Amniotic stem cell (primary cell): Measurements from ENCODE around the gene GJC2.
"Not testable (repeated sequence)": the region's sequence is repeated elsewhere in the genome, so short reads cannot be mapped to it uniquely, and the experiment has no call there.

Source experiments
- DNase-seq: peaks from one replicate; lab custom pipeline; 2025; lab: John Stamatoyannopoulos, UW

The GJC2 gene

GRCh38 chr1:228173528-228174481 is 24.1 kb downstream of the GJC2 start:
- DNase-seq, result not testable (repeated sequence)

GRCh38 chr1:228174482-228175315 is 25.0 kb downstream of the GJC2 start:
- no peak for DNase-seq

- DNase-seq, result no peak
These were observed 25.7 kb downstream of the GJC2 start for GRCh38 chr1:228175316-228176023.

GRCh38 chr1:228176024-228176395 is 26.3 kb downstream of the GJC2 start:
- DNase-seq, result no peak

- no peak for DNase-seq
These were observed 26.9 kb downstream of the GJC2 start for GRCh38 chr1:228176461-228177182.

GRCh38 chr1:228177183-228177475 is 27.4 kb downstream of the GJC2 start:
- no peak for DNase-seq

DNA sequence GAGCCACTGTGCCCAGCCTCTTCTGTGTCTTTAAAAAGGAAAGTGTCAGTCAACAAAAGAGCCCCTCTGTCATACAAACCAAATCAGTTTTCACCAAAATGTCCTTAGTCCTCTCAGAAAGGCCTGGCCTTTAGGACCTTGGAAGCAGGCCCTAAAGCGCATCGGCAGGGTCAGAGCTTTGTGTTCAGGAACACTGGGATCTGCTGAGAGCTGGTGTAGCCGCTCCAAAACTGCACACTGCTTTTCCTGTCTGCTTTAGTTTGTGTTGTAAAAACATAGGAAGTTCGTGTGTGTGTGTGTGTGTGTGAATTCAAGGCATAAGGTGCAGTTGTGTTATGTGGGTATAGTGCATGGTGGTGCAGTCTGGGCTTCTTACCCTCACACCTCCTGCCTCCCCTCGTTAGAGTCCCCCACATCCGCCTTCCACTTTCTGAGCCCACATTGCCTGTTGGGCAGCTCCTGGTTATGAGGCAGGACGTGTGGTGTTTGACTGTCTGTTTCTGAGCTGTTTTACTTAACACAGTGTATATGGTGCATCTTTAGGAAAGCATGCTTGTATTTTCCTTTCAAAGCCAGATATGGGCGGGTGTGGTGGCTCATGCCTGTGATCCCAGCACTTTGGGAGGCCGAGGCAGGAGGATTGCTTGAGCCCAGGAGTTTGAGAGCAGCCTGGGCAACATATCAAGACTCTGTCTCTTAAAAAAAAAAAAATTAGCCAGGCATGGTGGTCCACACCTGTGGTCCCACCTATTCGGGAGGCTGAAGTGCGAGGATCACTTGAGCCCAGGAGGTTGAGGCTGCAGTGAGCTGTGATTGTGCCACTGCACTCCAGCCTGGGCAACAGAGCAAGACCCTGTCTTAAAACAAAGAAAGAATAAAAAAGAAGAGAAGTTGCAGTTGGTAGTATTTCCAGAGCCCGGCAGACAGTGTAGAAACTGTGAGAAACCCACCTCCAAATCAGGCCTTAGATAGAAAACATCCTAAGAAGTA is 28.3 kb downstream of the GJC2 start:
- DNase-seq, result no peak

DNA sequence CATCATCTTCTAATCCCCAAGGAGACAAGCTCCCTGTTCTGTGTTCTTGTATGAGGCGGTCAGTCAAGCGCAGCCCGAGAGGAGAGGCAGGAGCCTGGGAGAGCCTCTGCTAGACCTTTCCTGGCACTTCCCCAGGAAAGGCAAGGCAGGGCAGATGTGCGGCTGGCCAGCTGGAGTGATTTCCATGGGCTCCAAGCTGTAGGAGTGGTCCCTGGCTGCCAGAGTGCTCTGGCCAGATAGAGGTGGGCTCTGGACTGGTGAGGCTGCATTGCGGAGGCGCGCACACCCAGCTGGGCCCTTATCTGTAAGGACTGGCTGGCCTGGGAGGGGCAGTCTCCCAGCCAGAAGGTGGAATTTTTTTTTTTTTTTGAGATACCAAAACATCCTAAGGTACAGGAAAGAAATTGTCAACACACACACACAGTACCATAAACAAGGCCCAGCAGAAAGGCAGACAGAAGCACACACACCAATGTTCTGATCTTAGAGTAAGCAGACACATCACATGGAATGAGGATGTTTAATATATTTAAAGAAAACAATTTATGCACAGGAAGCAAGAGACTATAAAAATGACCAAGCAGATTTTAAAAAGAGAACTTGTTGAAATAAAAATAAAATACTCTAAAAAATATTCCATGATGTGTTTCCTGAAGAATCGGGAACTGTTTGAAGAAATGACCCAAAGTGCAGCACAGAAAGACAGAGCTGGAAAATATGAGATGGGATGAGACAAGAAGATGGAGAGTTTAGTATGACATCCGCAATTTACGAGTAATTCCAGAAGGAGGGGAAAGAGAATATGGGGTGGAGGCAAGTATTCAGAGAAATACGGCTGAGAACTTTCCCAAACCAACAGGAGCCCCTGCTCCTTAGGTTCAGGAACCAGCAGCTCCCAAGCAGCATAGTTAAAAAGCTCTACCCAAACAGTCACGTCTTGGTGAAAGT is 29.3 kb downstream of the GJC2 start:
- DNase-seq, result no peak

- no peak for DNase-seq
These were observed 30.7 kb downstream of the GJC2 start for GRCh38 chr1:228180271-228180958.

DNA sequence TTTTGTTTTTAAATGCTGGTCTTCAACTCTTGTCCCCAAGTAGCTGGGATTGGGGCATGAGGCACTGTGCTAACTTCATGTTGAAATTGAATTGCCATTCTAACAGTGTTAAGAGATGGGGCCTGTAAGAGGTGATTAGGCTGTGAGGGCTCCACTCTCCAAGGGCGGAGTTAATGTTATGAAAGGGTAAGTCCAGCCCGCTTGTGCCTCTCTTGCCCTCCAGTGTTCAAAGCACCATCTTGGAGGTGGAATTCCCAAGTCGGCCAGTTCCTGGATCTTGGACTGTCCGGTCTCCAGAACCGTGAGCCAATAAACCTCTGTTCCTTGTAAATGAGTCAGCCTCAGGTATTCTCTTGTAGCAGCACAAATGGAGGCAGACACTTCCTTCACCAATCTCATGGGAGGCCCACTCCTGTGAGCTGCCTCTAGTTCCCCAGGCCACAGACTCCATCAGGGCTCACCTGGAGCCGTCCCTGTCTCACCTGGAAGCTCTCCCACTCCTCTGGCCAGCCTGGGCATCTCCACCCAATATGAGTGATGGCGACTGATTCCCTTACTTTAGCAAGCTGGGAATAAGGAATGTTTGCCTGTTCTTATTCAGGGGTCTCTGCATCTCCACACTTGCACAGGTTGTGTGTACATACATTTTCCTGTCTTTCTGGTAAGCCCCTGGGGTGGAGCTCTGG is 31.4 kb downstream of the GJC2 start:
- no peak for DNase-seq

- no peak for DNase-seq
These were observed 31.9 kb downstream of the GJC2 start for GRCh38 chr1:228181645-228182034.

GRCh38 chr1:228182296-228183030 is 32.7 kb downstream of the GJC2 start:
- no peak for DNase-seq

- DNase-seq, result no peak
These were observed 34.4 kb downstream of the GJC2 start for GRCh38 chr1:228184152-228184551.

DNA sequence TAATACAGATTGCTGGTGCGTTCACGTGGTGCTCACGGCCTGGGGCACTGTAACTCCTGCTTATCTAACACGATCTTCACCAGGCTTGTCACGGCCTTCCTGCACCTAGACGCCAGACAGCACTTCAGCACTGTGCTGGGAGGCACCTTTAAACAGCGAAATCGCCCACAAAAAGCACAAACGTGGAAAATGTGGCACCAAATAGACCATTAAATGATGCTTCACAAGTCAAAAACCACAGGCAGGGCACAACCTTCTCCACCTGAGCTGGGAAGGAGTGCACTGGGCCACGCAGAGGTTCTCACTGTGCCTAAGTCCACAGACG is 35.9 kb downstream of the GJC2 start:
- no peak for DNase-seq

DNA sequence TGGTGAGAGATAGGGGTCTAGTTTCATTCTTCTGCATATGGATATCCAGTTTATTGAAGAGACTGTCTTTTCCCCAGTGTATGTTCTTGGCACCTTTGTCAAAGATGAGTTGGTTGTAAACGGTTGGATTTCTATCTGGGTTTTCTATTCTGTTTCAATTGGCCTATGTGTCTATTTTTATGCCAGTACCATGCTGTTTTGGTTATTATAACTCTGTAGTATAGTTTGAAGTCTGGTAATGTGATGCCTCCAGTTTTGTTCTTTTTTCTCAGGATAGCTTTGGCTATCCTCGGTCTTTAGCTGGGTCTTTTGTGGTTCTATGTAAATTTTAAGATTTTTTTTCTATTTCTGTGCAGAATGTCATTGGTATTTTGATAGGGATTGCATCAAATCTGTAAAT is 38.5 kb downstream of the GJC2 start:
- not testable (repeated sequence) for DNase-seq

DNA sequence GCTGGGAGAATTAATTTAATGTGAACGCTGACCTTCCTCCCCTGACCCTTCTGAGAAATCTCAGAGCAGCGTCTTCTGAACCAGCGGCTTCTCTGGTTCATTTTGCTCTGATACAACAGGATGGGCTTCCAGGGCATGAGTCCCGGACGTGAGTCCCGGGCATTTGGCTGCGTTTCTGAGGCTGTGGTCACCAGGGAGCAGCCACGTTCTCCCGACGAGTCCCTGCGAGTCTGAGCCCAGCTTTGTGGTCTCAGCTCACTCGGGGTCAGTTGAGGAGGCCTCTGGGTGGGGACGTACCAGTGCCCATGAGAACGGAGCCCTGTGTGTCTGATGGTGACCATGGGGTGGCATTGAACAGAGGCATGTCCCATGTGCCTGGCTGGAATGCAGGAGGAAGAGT is 40.5 kb downstream of the GJC2 start:
- DNase-seq, result no peak

DNA sequence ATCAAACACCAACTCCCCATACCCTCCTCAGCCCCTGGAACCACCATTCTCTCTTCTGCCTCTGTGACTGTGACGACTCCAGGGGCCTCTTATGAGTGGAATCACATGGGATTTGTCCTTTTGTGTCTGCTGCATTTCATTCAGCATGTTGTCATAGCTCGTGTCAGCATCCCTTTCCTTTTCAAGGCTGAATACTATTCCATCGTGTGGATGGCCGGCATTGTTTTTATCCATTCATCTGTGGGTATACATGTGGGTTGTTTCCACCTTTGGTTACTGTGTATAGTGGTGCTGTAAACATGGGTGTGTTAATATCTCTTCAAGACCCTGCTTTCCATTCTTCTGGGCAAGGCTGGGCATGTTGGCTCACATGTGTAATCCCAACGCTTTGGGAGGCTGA is 41.0 kb downstream of the GJC2 start:
- DNase-seq, result no peak

GRCh38 chr1:228194436-228194835 is 44.7 kb downstream of the GJC2 start:
- DNase-seq, result no peak
